AG09319 (cell line): ENCODE measurements around the gene BICDL1.
A peak's percentile ranks its signal among the peaks of the same experiment; 100 is the strongest.

Experiments
- DNase-seq: peaks from one replicate; pipeline ENCODE4 v3.0.0-alpha.2; 2010; ENCODE audit warnings: low read depth; ENCODE audit errors: extremely low read depth
- CTCF ChIP-seq: IDR thresholded peaks from 2 replicates; pipeline ENCODE4 v1.5.1; 2011; ENCODE audit warnings: low read depth, mild to moderate bottlenecking, inconsistent platforms, low read length, moderate library complexity

The BICDL1 gene

GRCh38 chr12:120110550-120111501 is 121.8 kb downstream of the BICDL1 start:
- DNase-seq = no peak
- no peak for TF ChIP-seq CTCF

DNA sequence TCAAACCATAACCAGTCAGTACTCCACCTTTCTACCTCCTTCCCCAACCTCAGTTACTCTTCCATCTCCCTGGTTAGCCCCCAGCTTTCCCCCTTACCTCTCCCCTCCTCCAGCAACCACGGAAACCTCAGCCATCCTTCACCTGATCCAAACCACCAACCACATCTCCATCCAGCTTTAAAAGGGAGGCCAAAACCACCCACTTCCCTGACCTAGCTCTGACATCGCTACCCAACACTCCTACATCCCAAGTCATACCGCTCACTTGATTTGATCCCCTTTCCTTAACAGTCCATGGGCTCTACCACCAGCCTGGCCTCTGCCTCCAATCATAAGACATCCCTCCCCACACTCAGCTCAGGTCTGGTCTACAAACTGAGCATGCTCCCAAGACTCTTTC is 126.0 kb downstream of the BICDL1 start:
- DNase-seq = no peak
- TF ChIP-seq CTCF = no peak

GRCh38 chr12:120115692-120116440 is 126.8 kb downstream of the BICDL1 start:
- no peak for DNase-seq
- TF ChIP-seq CTCF = no peak

GRCh38 chr12:120116441-120116791 is 127.4 kb downstream of the BICDL1 start, which contains the start of gene RAB35:
TSS of gene RAB35 (minus strand) at chr12:120116753. CDS start at chr12:120116650, 103 bp downstream.
- TF ChIP-seq CTCF = no peak
- no peak for DNase-seq

DNA sequence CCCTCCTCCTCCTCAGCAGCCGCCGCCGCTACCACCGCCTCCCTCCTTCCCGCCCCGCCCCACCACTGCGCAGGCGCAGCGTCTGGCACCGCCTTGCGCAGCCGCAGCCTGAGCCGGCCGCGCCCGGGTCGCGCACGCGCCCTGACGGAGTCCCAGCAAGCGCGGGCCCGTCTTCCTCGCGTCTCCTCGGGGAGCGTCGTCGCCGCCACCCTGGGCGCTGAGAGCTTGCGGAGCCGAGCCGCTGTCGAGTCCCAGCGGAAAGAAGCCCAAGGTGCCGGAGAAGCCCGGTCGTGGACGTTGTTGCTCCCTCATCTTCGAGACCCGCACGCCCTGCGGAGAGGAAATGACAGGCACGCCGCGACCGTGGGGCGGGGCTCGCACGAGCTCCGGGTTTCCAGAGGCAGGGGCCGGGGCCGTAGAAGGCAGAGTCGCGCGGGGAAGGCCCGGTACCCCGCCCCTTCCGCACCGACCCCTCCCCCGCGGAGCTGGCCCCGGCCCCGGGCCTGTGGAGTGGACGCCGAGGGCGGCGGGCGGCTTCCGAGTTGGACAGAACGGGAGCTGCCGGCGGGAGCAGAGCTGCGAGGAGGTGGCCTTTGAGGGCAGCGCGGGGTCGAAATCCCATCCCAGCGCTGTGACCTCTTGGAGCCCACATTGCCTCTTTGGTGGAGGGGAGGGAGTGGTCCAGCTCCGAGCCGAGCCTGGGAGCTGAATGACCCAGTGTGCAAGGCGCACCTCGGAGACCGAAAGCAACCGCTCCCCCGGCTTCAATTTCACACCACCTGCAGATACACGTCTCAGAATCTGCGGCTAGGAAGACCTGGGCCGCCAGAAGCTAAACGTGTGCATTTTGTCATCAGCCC is 128.0 kb downstream of the BICDL1 start:
- peak; percentile 82 for DNase-seq
- TF ChIP-seq CTCF = no peak

- no peak for TF ChIP-seq CTCF
- DNase-seq = no peak
Measured at GRCh38 chr12:120117961-120118320, 128.9 kb downstream of the BICDL1 start.
